ENCODE measurements around the gene WDR72.

- TF ChIP-seq CTCF (conservative IDR thresholded peaks at IDR 0.05; ENCODE audit: low read length) (no peak), EZH2phosphoT487 (IDR thresholded peaks at IDR 0.05; ENCODE audit: borderline replicate concordance, low read depth, low read length) (no peak)
These were observed 30.4 kb upstream of the WDR72 start for GRCh38 chr15:53789654-53790375.
